ENCODE data around the gene ELOA.
"Not testable (repeated sequence)": the region's sequence is repeated elsewhere in the genome, so short reads cannot be mapped to it uniquely, and the experiment has no call there.

Gene ELOA

GRCh38 chr1:23790696-23791515 lies 47.6 kb downstream of the ELOA start, which contains the start of gene LYPLA2:
TSS of gene LYPLA2 (plus strand) at chr1:23791145. CDS start at chr1:23792683, 1,538 bp downstream.
- Histone ChIP-seq H3K9ac (ENCODE audit: low read depth, low read length) (peak within 1 kb of the TSS; percentile 87), H3K27me3 (ENCODE audit: control insufficient read depth, insufficient read depth, low read length) (no peaks in the 10 kb centered on the region), H3K4me1 (ENCODE audit: control insufficient read depth, insufficient read depth, low read length) (peaks cover 28% of the 10 kb centered on the region), H3K4me3 (ENCODE audit: low read length) (peak within 1 kb of the TSS; percentile 84), H3K9me3 (replicated peaks; ENCODE audit: low read length) (no peaks in the 10 kb centered on the region), H3K36me3 (ENCODE audit: insufficient read depth, low read length) (peaks cover 50% of the 10 kb centered on the region), H3K4me2 (ENCODE audit: low read length) (peak within 1 kb of the TSS; percentile 84)

DNA sequence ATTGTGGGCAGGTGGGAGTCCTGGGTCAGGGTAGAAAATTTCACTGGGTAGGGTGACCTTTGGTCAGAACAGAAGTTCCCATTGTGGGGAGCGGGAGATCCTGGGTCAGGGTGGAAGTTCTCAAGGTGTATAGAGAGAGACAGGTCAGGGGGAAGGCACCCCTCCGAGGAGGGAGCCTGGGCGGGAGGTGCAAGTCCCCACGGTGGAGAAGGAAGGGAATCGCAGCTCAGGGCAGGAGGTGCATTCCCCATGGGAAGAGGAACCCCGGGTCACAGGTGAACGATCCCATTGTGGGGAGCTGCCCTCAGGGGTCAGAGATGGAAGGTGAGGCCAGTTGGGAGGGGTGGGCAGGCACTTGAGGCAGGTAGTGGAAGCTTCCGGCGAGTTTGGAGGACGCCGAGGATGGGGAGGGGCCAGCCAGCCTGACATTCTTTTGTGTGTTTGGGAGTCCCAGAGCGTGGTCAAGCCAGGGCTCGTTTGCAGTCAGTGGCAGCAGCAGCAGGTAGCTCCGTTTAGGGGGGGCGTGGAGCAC lies 48.3 kb downstream of the ELOA start:
- Histone ChIP-seq H3K27me3 (ENCODE audit: control insufficient read depth, insufficient read depth, low read length) (no peaks in the 10 kb centered on the region), H3K36me3 (ENCODE audit: insufficient read depth, low read length) (peaks cover 51% of the 10 kb centered on the region), H3K4me2 (ENCODE audit: low read length) (peak overlapping the region; percentile 84), H3K9ac (ENCODE audit: low read depth, low read length) (peak overlapping the region; percentile 87), H3K4me3 (ENCODE audit: low read length) (peak overlapping the region; percentile 84), H3K4me1 (ENCODE audit: control insufficient read depth, insufficient read depth, low read length) (peaks cover 28% of the 10 kb centered on the region), H3K9me3 (replicated peaks; ENCODE audit: low read length) (no peaks in the 10 kb centered on the region)

GRCh38 chr1:23792151-23792945 lies 49.1 kb downstream of the ELOA start:
- Histone ChIP-seq H3K9ac (ENCODE audit: low read depth, low read length) (peak overlapping the region; percentile 87), H3K9me3 (replicated peaks; ENCODE audit: low read length) (no peaks in the 10 kb centered on the region), H3K36me3 (ENCODE audit: insufficient read depth, low read length) (peaks cover 48% of the 10 kb centered on the region), H3K27me3 (ENCODE audit: control insufficient read depth, insufficient read depth, low read length) (no peaks in the 10 kb centered on the region), H3K4me3 (ENCODE audit: low read length) (peak overlapping the region; percentile 84), H3K4me1 (ENCODE audit: control insufficient read depth, insufficient read depth, low read length) (peaks cover 28% of the 10 kb centered on the region), H3K4me2 (ENCODE audit: low read length) (peak overlapping the region; percentile 84)

DNA sequence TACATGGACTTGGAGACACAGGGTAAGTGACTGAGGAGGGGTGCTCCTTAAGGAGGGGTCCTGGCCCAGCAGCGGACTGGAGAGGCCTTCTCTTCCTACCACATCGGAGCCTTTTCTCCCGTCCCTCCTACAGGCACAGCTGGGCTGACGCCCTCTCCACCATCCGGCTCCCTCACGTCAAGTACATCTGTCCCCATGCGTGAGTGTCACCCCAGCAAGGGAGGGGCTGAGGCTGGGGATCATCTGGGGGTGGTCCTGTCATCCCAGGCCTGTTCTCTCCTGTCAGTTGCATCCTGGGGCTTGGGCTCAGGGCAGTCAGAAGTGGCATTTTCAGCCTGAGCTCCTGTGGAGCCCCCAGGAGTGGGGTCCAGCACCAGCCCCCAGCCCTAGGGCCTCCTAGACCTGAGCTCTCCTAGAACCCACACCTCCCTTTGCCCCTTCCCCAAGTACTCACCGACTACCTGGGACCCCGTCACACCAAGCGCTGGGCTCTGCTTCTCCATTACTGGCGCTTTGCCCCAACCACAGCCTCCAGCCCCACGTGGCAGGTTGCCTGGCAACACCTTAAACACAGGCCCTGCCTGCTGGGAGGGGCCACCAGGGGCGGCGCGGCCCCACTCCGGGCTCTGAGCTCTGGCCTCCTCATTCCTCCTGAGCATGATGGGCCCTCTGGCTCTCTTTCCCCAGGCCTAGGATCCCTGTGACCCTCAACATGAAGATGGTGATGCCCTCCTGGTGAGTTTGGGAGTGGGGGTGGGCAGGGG lies 49.9 kb downstream of the ELOA start:
- no peak overlapping the region for H3K4me3 ChIP-seq (ENCODE audit: low read length)
- H3K36me3 ChIP-seq (ENCODE audit: insufficient read depth, low read length): peaks cover 50% of the 10 kb centered on the region
- peak overlapping the region; percentile 87 for H3K9ac ChIP-seq (ENCODE audit: low read depth, low read length)
- no peaks in the 10 kb centered on the region for H3K9me3 ChIP-seq (replicated peaks; ENCODE audit: low read length)
- peaks cover 28% of the 10 kb centered on the region for H3K4me1 ChIP-seq (ENCODE audit: control insufficient read depth, insufficient read depth, low read length)
- no peaks in the 10 kb centered on the region for H3K27me3 ChIP-seq (ENCODE audit: control insufficient read depth, insufficient read depth, low read length)
- H3K4me2 ChIP-seq (ENCODE audit: low read length): peak overlapping the region; percentile 84

DNA sequence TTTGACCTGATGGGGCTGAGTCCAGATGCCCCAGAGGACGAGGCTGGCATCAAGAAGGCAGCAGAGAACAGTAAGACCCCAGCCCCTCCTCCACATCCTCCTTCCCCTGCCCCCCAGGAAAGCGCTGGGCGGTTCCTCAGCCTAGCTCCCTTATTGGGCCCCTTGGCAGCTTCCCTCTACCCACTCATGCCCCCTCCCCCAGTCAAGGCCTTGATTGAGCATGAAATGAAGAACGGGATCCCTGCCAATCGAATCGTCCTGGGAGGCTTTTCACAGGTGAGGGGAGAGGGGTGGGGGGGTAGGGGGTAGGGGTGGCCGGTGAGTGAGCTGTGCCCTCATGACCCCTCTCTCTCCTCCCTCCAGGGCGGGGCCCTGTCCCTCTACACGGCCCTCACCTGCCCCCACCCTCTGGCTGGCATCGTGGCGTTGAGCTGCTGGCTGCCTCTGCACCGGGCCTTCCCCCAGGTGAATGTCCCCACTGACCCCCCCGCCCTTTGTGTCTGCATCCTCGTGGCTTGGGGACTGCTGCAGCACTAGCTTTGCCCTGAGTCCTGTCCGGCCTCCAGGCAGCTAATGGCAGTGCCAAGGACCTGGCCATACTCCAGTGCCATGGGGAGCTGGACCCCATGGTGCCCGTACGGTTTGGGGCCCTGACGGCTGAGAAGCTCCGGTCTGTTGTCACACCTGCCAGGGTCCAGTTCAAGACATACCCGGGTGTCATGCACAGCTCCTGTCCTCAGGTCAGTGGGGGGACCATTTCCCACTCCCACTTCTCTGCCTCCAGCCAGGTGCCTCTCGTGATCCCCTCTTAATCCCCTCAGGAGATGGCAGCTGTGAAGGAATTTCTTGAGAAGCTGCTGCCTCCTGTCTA lies 50.8 kb downstream of the ELOA start:
- Histone ChIP-seq H3K36me3 (ENCODE audit: insufficient read depth, low read length) (peaks cover 52% of the 10 kb centered on the region), H3K4me2 (ENCODE audit: low read length) (no peak overlapping the region), H3K27me3 (ENCODE audit: control insufficient read depth, insufficient read depth, low read length) (no peaks in the 10 kb centered on the region), H3K9me3 (replicated peaks; ENCODE audit: low read length) (no peaks in the 10 kb centered on the region), H3K9ac (ENCODE audit: low read depth, low read length) (no peak overlapping the region), H3K4me1 (ENCODE audit: control insufficient read depth, insufficient read depth, low read length) (peaks cover 33% of the 10 kb centered on the region), H3K4me3 (ENCODE audit: low read length) (no peak overlapping the region)

DNA sequence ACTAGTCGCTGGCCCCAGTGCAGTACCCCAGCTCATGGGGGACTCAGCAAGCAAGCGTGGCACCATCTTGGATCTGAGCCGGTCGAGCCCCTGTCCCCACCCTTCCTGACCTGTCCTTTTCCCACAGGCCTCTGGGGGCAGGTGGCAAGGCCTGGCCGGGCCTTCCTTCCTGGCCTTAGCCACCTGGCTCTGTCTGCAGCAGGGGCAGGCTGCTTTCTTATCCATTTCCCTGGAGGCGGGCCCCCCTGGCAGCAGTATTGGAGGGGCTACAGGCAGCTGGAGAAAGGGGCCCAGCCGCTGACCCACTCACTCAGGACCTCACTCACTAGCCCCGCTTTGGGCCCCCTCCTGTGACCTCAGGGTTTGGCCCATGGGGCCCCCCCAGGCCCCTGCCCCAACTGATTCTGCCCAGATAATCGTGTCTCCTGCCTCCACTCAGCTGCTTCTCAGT lies 51.5 kb downstream of the ELOA start:
- not testable (repeated sequence) for H3K9ac ChIP-seq (ENCODE audit: low read depth, low read length); H3K27me3 ChIP-seq (ENCODE audit: control insufficient read depth, insufficient read depth, low read length); H3K4me2 ChIP-seq (ENCODE audit: low read length); H3K9me3 ChIP-seq (replicated peaks; ENCODE audit: low read length); H3K4me3 ChIP-seq (ENCODE audit: low read length)
- Histone ChIP-seq H3K4me1 (ENCODE audit: control insufficient read depth, insufficient read depth, low read length) (peaks cover 33% of the 10 kb centered on the region), H3K36me3 (ENCODE audit: insufficient read depth, low read length) (peaks cover 50% of the 10 kb centered on the region)

- Histone ChIP-seq H3K4me2 (ENCODE audit: low read length) (no peak overlapping the region), H3K4me3 (ENCODE audit: low read length) (no peak overlapping the region), H3K9ac (ENCODE audit: low read depth, low read length) (no peak overlapping the region), H3K36me3 (ENCODE audit: insufficient read depth, low read length) (peaks cover 50% of the 10 kb centered on the region), H3K9me3 (replicated peaks; ENCODE audit: low read length) (no peaks in the 10 kb centered on the region), H3K27me3 (ENCODE audit: control insufficient read depth, insufficient read depth, low read length) (no peaks in the 10 kb centered on the region), H3K4me1 (ENCODE audit: control insufficient read depth, insufficient read depth, low read length) (peaks cover 26% of the 10 kb centered on the region)
Measured at GRCh38 chr1:23795676-23796465, 52.6 kb downstream of the ELOA start.

GRCh38 chr1:23796466-23797271 lies 53.4 kb downstream of the ELOA start:
- Histone ChIP-seq H3K4me2 (ENCODE audit: low read length) (no peak overlapping the region), H3K36me3 (ENCODE audit: insufficient read depth, low read length) (peaks cover 50% of the 10 kb centered on the region), H3K9me3 (replicated peaks; ENCODE audit: low read length) (no peaks in the 10 kb centered on the region), H3K9ac (ENCODE audit: low read depth, low read length) (no peak overlapping the region), H3K4me3 (ENCODE audit: low read length) (no peak overlapping the region), H3K4me1 (ENCODE audit: control insufficient read depth, insufficient read depth, low read length) (peaks cover 33% of the 10 kb centered on the region), H3K27me3 (ENCODE audit: control insufficient read depth, insufficient read depth, low read length) (no peaks in the 10 kb centered on the region)

GRCh38 chr1:23797478-23798448 lies 54.5 kb downstream of the ELOA start:
- Histone ChIP-seq H3K4me3 (ENCODE audit: low read length) (no peak overlapping the region), H3K4me1 (ENCODE audit: control insufficient read depth, insufficient read depth, low read length) (peaks cover 27% of the 10 kb centered on the region), H3K9me3 (replicated peaks; ENCODE audit: low read length) (no peaks in the 10 kb centered on the region), H3K36me3 (ENCODE audit: insufficient read depth, low read length) (peaks cover 50% of the 10 kb centered on the region), H3K27me3 (ENCODE audit: control insufficient read depth, insufficient read depth, low read length) (no peaks in the 10 kb centered on the region), H3K4me2 (ENCODE audit: low read length) (no peak overlapping the region), H3K9ac (ENCODE audit: low read depth, low read length) (no peak overlapping the region)

All from skeletal muscle satellite cell (primary cell).